NCI-H2196 treated with DMSO at 0.1 percent for 48 hours (cell line): Measurements from ENCODE around the gene HDDC3.

Source experiments
- DNase-seq: peaks from one replicate; lab custom pipeline; 2025; ENCODE audit not compliant: unreplicated experiment; lab: John Stamatoyannopoulos, UW

The HDDC3 gene

GRCh38 chr15:90893175-90894090 lies 38.9 kb downstream of the HDDC3 start:
- no peak for DNase-seq

GRCh38 chr15:90892498-90893174 lies 39.7 kb downstream of the HDDC3 start:
- no peak for DNase-seq

- DNase-seq = no peak
Observed at GRCh38 chr15:90892023-90892422, 40.3 kb downstream of the HDDC3 start.

GRCh38 chr15:90891346-90891949 lies 40.9 kb downstream of the HDDC3 start:
- DNase-seq = no peak

- no peak for DNase-seq
Observed at GRCh38 chr15:90890839-90891238, 41.5 kb downstream of the HDDC3 start.

- DNase-seq = no peak
Observed at GRCh38 chr15:90889736-90890456, 42.5 kb downstream of the HDDC3 start.

- no peak for DNase-seq
Observed at GRCh38 chr15:90889313-90889730, 43.0 kb downstream of the HDDC3 start.

- no peak for DNase-seq
Observed at GRCh38 chr15:90887037-90887481, 45.3 kb downstream of the HDDC3 start.

- DNase-seq = no peak
Observed at GRCh38 chr15:90886291-90886614, 46.1 kb downstream of the HDDC3 start.

- no peak for DNase-seq
Observed at GRCh38 chr15:90885432-90886290, 46.7 kb downstream of the HDDC3 start.

- DNase-seq = no peak
Observed at GRCh38 chr15:90884719-90885431, 47.5 kb downstream of the HDDC3 start.

GRCh38 chr15:90883976-90884718 lies 48.2 kb downstream of the HDDC3 start, which contains the start of gene FES:
TSS of gene FES (plus strand) at chr15:90884504. CDS start at chr15:90885046, 542 bp downstream.
- no peak for DNase-seq

GRCh38 chr15:90883526-90883975 lies 48.8 kb downstream of the HDDC3 start:
- DNase-seq = no peak

- no peak for DNase-seq
Observed at GRCh38 chr15:90882781-90883525, 49.4 kb downstream of the HDDC3 start.

GRCh38 chr15:90881978-90882721 lies 50.2 kb downstream of the HDDC3 start:
- no peak for DNase-seq

GRCh38 chr15:90881181-90881977 lies 51.0 kb downstream of the HDDC3 start:
- DNase-seq = no peak
